Duodenal mucosa (tissue), 2 donors: ENCODE measurements around the gene SNRPA.

Source experiments
- H3K27ac ChIP-seq: one replicate; pipeline ENCODE4 v1.7.0; 2013; ENCODE audit warnings: low read depth, low read length
- H3K27me3 ChIP-seq, 2 donors: one replicate each; pipeline ENCODE4 v1.7.0; 2013; ENCODE audit warnings: low read length in 2 of 2, control low read depth in 1 of 2; ENCODE audit not compliant: insufficient read depth in 2 of 2, control insufficient read depth in 1 of 2
- H3K36me3 ChIP-seq, 2 donors: one replicate each; pipeline ENCODE4 v1.7.0; 2013; ENCODE audit warnings: low read length in 2 of 2, control low read depth in 1 of 2; ENCODE audit not compliant: insufficient read depth in 2 of 2, control insufficient read depth in 1 of 2
- H3K4me1 ChIP-seq, 2 donors: one replicate each; pipeline ENCODE4 v1.7.0; 2013; ENCODE audit warnings: low read length in 2 of 2, control low read depth in 1 of 2; ENCODE audit not compliant: insufficient read depth in 2 of 2, control insufficient read depth in 1 of 2
- H3K4me3 ChIP-seq, 2 donors: one replicate each; pipeline ENCODE4 v1.7.0; 2013; ENCODE audit warnings: low read length in 2 of 2, low read depth in 1 of 2
- H3K9ac ChIP-seq, 2 donors: one replicate each; pipeline ENCODE4 v1.7.0; 2013; ENCODE audit warnings: low read length in 2 of 2, low read depth in 1 of 2
- H3K9me3 ChIP-seq, 2 donors: one replicate each; pipeline ENCODE4 v1.7.0; 2013; ENCODE audit warnings: low read length in 2 of 2, control low read depth in 1 of 2; ENCODE audit not compliant: control insufficient read depth in 1 of 2

SNRPA gene

DNA sequence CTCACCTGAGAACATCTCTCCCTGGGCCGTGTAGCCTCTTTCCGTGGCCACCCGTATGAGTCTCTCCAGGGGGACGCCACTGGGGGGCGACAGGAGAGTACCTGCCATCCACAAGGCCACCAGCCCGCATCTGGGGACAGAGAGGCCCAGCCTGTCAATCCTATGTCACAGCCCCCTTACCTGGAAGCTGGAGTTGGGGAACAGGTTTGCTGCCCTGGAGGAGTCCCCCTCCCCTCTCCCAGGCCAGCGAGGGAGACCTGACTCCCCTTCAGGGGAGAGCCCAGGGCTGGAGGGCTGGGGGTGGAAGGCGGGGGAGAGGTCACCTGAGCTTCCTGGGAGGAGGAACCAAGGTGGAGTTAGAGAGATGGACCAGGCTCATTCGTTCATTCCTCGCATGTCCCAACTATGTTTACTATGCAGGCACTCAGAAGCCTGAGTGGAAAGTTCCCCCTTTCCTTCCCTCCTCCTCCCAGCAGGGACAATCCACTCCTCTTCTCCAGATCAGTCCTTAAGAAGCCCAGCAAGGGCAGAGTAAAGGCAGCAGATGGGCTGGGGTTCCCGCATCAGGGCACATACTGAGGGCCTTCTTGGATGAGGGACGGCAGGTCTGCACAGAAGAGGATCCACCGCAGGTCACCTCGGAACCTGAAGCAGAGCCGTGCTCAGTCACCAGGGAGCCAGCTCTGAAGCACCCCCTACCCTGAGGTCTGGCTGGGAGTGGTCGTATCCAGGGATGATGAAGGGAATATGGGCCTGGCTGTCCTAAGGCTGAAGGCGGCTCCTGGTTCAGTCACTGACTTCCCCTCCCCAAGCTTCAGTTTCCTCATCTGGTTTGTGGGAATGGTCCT, 6.2 kb upstream of the SNRPA start:
- Histone ChIP-seq H3K4me1 (peaks cover 5 to 15% of the 10 kb centered on the region in 2 donors), H3K27me3 (no peaks in the 10 kb centered on the region), H3K27ac (no peak overlapping the region), H3K9ac (no peak overlapping the region), H3K36me3 (peaks cover 9 to 11% of the 10 kb centered on the region in 2 donors), H3K9me3 (no peaks in the 10 kb centered on the region), H3K4me3 (no peak overlapping the region)

DNA sequence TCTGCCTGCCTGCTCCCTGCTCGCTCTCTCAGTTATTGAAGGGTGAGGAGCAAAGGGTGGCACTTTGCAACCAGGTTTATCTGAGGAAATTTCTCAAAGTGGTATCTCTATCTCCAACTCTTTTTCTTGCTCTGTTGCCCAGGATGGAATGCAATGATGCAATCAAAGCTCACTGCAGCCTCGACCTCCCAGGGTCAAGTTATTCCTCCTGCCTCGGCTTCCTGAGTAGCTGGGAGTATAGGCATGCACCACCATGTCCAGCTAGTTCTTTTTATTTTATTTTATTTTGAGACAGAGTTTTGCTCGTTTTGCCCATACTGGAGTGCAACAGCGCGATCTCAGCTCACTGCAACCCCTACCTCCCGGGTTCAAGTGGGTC, 5.6 kb upstream of the SNRPA start:
- peaks cover 3 to 6% of the 10 kb centered on the region in 2 donors for H3K36me3 ChIP-seq
- H3K27me3 ChIP-seq, result no peaks in the 10 kb centered on the region
- no peak overlapping the region for H3K4me3 ChIP-seq
- peaks cover 9 to 17% of the 10 kb centered on the region in 2 donors for H3K4me1 ChIP-seq
- H3K9ac ChIP-seq, result no peak overlapping the region
- H3K27ac ChIP-seq, result no peak overlapping the region
- no peaks in the 10 kb centered on the region for H3K9me3 ChIP-seq

DNA sequence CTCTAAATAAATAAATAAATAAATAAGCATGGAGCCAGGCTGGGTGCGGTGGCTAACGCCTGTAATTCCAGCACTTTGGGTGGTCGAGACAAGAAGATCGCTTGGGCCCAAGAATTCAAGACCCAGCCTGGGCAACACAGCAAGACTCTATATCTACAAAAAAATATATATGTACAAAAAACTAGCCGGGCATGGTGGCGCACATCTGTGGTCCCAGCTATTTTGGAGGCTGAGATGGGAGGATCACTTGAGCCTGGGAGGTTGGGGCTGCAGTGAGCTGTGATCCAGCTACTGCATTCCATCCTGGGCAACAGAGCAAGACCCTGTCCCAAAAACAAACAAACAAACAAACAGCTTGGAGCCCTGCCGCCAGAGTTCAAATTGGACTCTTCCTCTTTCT, 3.5 kb upstream of the SNRPA start:
- Histone ChIP-seq H3K9ac (no peak overlapping the region), H3K27ac (no peak overlapping the region), H3K9me3 (no peaks in the 10 kb centered on the region), H3K27me3 (no peaks in the 10 kb centered on the region), H3K36me3 (no peaks in the 10 kb centered on the region), H3K4me1 (peaks cover 9 to 14% of the 10 kb centered on the region in 2 donors), H3K4me3 (no peak overlapping the region)

DNA sequence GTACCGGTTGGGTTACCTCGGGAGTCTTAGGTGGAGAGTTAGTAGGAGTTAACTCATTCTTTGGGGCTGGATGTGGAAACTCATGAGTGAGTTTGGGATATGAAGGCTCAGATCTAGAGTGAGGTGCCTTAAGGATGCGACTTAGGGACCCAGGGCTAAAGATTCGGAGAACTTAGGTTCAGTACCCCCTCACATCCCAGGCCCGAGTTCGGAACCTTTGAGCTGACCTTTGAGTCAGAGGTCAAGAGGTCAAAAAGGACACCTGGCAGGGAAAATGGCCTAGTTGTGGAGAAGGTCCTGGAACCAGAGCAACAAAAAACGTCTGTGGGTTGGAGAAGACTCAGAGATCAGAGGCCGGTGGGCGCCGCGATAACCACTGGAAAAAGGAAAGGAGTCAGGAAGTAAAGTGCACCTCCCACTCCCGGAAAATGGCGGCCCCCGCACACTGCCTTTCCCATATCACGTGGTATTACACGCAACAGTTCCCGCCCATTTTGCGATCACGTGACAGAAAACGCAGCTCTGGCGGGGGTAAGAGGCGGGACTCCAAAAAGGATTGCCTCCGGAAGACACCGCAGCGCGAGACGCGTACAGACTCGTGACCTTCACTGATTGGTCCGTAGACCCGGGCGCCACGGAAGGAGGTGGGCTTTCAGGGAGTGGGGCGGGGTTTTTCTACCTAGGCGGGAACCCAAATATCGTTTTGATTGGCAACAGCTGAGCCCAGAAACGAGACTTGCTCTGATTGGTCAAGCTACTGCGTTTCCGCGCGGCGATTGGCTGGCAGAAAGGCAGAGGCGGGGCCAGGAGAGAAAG, 737 bp upstream of the SNRPA start, which contains the start of gene ACTMAP:
ACTMAP (minus strand) TSS at position 420 of the 816 bp plus-strand sequence. CDS start 674 bp downstream, outside the sequence.
- H3K27me3 ChIP-seq, result no peaks in the 10 kb centered on the region
- no peaks in the 10 kb centered on the region for H3K9me3 ChIP-seq
- H3K9ac ChIP-seq, result peak within 1 kb of the TSS; percentile 82
- peak within 1 kb of the TSS; percentile 86 for H3K27ac ChIP-seq
- H3K4me1 ChIP-seq, result peaks cover 22 to 34% of the 10 kb centered on the region in 2 donors
- peak within 1 kb of the TSS; percentile 75 to 81 for H3K4me3 ChIP-seq
- H3K36me3 ChIP-seq, result no peaks in the 10 kb centered on the region

DNA sequence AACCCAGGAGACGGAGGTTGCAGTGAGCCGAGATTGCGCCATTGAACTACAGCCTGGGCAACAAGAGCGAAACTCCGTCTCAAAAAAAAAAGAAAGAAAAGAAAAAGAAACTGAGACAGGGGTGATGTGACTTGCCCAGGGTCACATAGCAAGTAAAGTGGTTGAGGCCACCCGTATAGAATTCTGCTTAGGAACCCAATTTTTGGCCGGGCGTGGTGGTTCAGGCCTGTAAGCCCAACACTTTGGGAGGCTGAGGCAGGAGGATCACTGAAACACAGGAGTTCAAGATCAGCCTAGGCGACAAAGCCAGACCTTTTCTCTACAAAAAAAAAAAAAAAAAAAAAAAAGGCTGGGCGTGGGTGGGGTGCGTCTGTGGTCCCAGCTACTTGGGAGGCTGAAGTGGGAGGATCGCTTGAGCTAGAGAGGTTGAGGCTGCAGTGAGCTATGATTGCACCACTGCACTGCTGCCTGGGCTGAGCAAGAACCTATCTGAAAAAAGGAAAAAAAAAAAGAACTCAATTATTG, 1.3 kb downstream of the SNRPA start:
- Histone ChIP-seq H3K27me3 (no peaks in the 10 kb centered on the region), H3K36me3 (peaks cover 0 to 20% of the 10 kb centered on the region in 2 donors), H3K9ac (peak overlapping the region; percentile 82), H3K27ac (peak overlapping the region; percentile 86), H3K4me1 (peaks cover 27 to 51% of the 10 kb centered on the region in 2 donors), H3K9me3 (no peaks in the 10 kb centered on the region), H3K4me3 (peak overlapping the region; percentile 73 to 81)

DNA sequence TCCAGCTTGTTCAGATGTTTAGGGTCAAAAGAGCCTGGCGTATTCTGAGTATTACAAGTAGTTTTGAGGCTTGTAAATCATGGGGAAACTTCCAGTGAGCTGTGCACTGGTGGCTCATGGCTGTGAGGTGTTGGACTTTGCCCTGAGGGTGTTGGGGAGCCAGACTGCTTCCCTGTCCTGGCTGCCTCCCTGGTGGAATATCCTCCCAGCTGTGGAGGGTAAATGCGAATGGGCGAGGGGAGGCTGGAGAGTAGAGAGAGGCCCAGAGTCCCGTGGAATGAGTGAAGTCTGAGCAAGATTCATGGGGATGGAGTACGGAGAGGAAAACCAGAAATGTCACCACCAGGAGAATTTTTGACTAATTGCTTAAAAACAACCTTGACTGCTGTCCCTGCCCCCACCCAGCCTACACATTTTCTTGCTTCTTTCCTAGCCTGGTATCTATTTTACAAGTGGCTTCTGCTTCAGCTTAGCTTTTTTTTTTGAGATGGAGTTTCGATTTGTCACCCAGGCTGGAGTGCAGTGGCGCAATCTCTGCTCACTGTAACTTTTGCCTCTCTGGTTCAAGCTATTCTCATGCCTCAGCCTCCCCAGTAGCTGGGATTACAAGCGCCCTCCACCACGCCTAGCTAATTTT, 3.7 kb downstream of the SNRPA start:
- Histone ChIP-seq H3K9ac (peak overlapping the region; percentile 67 to 80), H3K27ac (peak overlapping the region; percentile 84), H3K4me3 (peak overlapping the region; percentile 46 to 67), H3K4me1 (peaks cover 20 to 47% of the 10 kb centered on the region in 2 donors), H3K36me3 (peaks cover 12 to 41% of the 10 kb centered on the region in 2 donors), H3K27me3 (no peaks in the 10 kb centered on the region), H3K9me3 (no peaks in the 10 kb centered on the region)

DNA sequence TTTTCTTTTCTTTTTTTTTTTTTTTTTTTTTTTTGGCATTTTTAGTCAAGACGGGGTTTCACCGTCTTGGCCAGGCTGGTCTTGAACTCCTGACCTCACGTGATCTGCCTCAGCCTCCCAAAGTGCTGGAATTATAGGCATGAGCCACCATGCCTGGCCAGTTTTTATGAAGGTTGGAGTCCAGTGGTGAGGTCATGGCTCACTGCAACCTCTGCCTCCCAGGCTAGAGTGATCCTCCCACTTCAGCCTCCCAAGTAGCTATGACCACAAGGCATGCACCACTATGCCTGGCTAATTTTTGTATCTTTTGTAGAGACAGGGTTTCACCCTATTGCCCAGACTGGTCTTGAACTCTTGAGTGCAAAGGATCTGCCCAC, 4.2 kb downstream of the SNRPA start:
- Histone ChIP-seq H3K27me3 (no peaks in the 10 kb centered on the region), H3K9ac (no peak overlapping the region), H3K27ac (no peak overlapping the region), H3K4me3 (peak overlapping the region in 1 of 2 donors; percentile 40), H3K36me3 (peaks cover 15 to 46% of the 10 kb centered on the region in 2 donors), H3K9me3 (no peaks in the 10 kb centered on the region), H3K4me1 (peaks cover 18 to 42% of the 10 kb centered on the region in 2 donors)

DNA sequence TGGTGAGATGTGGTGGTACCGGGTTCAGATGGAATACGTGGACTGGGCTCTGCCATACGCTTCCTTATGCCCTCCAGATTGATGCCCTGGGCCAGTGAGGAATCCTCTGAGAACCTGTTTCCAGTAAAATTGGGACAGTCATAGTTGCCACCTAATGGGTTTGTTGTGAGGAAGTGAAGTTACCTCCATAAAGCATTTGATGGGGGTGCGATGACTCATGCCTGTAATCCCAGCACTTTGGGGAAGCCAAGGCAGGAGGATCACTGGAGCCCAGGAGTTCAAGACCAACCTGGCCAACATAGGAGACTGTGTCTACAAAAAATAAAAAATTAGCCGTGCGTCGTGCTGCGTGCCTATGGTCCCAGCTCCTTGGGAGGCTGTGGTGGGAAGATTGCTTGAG, 4.8 kb downstream of the SNRPA start:
- Histone ChIP-seq H3K27ac (no peak overlapping the region), H3K4me3 (no peak overlapping the region), H3K27me3 (no peaks in the 10 kb centered on the region), H3K9me3 (no peaks in the 10 kb centered on the region), H3K4me1 (peaks cover 18 to 42% of the 10 kb centered on the region in 2 donors), H3K36me3 (peaks cover 20 to 52% of the 10 kb centered on the region in 2 donors), H3K9ac (no peak overlapping the region)

DNA sequence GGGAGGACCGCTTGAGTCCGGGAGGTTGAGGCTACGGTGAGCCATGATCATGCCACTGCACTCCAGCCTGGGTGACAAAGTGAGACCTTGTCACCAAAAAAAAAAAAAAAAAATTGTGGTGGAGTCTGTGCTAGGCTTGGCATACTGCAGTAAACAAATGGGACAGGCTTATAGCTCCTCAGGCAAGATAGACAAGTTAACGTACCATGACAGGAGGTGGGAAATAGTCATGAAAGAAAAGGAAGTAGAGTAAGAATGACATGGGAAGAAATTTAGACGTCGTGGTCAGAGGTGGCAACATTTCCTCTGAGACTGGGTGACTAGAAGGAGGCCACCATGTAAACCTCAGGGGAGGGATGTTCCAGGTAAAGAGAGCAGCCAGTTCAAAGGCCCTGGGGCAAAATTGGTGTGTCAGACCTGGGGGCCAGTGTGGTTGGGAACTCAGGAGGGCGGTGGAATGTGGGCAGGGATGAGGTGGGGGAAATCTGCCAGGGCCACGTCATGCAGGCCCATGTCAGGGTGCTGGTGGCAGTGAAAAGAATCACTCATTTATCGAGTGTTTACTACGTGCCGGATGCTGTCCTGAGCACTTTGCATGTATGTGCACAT, 5.6 kb downstream of the SNRPA start:
- no peaks in the 10 kb centered on the region for H3K27me3 ChIP-seq
- no peaks in the 10 kb centered on the region for H3K9me3 ChIP-seq
- H3K4me3 ChIP-seq, result no peak overlapping the region
- H3K36me3 ChIP-seq, result peaks cover 26 to 60% of the 10 kb centered on the region in 2 donors
- peaks cover 18 to 42% of the 10 kb centered on the region in 2 donors for H3K4me1 ChIP-seq
- H3K9ac ChIP-seq, result no peak overlapping the region
- no peak overlapping the region for H3K27ac ChIP-seq
